Activated B cell treated with CpG ODN at 0.5 μM for 24 hours (primary cell): ENCODE measurements around the gene HS6ST2. TPM values are rescaled to one million over a fixed set of nuclear protein-coding genes. Genes with fewer than 3 reads are reported as not detected.

Experiments
- ATAC-seq: fragments of 200-7000 bp; cut with Tn5 transposase; one replicate; pipeline ENCODE4 v1.10.0; 2021; ENCODE audit warnings: low read depth, mild to moderate bottlenecking, moderate library complexity
- CTCF ChIA-PET: fragments of 350-600 bp; sonication (Branson Sonifier 250); formaldehyde crosslinking; loops from one replicate; lab custom pipeline; 2021; ENCODE audit warnings: antibody characterized with exemption; lab: Charles Lee
- POLR2A ChIA-PET: fragments of 350-600 bp; sonication (Branson Sonifier 250); formaldehyde crosslinking; loops from one replicate; lab custom pipeline; 2021; ENCODE audit warnings: antibody characterized with exemption; lab: Charles Lee
- DNase-seq: peaks from one replicate; pipeline ENCODE4 v3.0.0; 2022
- H3K27ac Mint-ChIP-seq: one replicate; pipeline ENCODE4 v1.8.0; 2020; ENCODE audit warnings: mixed read lengths
- H3K27me3 Mint-ChIP-seq: one replicate; pipeline ENCODE4 v1.8.0; 2021; ENCODE audit warnings: mixed read lengths
- H3K36me3 Mint-ChIP-seq: one replicate; pipeline ENCODE4 v1.8.0; 2021; ENCODE audit warnings: low read depth, mixed read lengths
- H3K4me1 Mint-ChIP-seq: one replicate; pipeline ENCODE4 v1.8.0; 2021; ENCODE audit warnings: mixed read lengths
- H3K4me3 Mint-ChIP-seq: one replicate; pipeline ENCODE4 v1.8.0; 2020; ENCODE audit warnings: mild to moderate bottlenecking, mixed read lengths
- H3K9me3 Mint-ChIP-seq: one replicate; pipeline ENCODE4 v1.8.0; 2020; ENCODE audit warnings: mixed read lengths
- CTCF ChIP-seq: fragments of 200-600 bp; IDR thresholded peaks from one replicate; pipeline ENCODE4 v1.8.0; 2022; ENCODE audit warnings: antibody characterized with exemption, mild to moderate bottlenecking
- intact Hi-C: fragments of 100-400 bp; cut with micrococcal nuclease; formaldehyde crosslinking; loops from one replicate; pipeline ENCODE4 v1.15.1; 2024
- total RNA-seq: library from RNA; stranded (reverse); gene quantifications from 2 replicates; pipeline ENCODE4 v1.2.3, GENCODE V29; 2022

The HS6ST2 gene
- total RNA-seq, 1 donor from 2014 or later = not detected

DNA sequence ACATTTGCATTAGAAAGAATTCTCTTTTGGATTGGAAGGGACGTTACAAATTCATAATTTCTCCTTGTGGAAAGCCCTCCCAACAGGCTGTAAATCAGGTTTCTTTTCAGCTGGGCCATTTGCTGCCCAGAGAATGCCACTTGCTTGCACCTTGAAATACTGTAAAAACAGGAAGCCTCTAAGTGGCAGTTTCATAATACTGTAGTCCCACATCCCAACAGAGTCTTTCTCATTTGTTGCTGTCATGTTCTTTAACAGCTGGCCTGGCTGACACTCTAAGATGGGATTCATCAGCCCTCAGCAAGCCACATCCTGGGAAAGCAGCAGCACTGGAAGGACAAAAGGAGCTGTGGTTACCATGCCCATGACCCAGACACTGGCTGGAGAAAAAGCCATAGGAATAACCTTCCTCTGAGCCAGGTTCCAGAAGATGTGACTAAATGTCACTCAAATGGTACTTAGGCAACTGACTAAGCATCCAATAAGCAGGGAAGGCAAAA is 247.7 kb downstream of the HS6ST2 start:
- DNase-seq = no peak
- no peaks in the 10 kb centered on the region for H3K4me1 Mint-ChIP-seq
- no peaks in the 10 kb centered on the region for H3K27me3 Mint-ChIP-seq
- no peak for ATAC-seq
- ChIA-PET POLR2A (no interaction called here), CTCF (no interaction called here)
- no peak for TF ChIP-seq CTCF
- H3K27ac Mint-ChIP-seq = no peak overlapping the region
- intact Hi-C loops = no loop called here
- H3K4me3 Mint-ChIP-seq = no peak overlapping the region
- H3K36me3 Mint-ChIP-seq = no peaks in the 10 kb centered on the region
- no peaks in the 10 kb centered on the region for H3K9me3 Mint-ChIP-seq

GRCh38 chrX:132708529-132708928 is 249.9 kb downstream of the HS6ST2 start:
- Mint-ChIP-seq H3K36me3 (no peaks in the 10 kb centered on the region), H3K9me3 (no peaks in the 10 kb centered on the region), H3K27ac (no peak overlapping the region), H3K4me1 (no peaks in the 10 kb centered on the region), H3K4me3 (no peak overlapping the region), H3K27me3 (no peaks in the 10 kb centered on the region)
- no peak for DNase-seq
- ATAC-seq = no peak
- ChIA-PET CTCF (no interaction called here), POLR2A (no interaction called here)
- TF ChIP-seq CTCF = no peak
- intact Hi-C loops = no loop called here

GRCh38 chrX:132704769-132705168 is 253.7 kb downstream of the HS6ST2 start:
- Mint-ChIP-seq H3K4me1 (no peaks in the 10 kb centered on the region), H3K36me3 (no peaks in the 10 kb centered on the region), H3K9me3 (no peaks in the 10 kb centered on the region), H3K27me3 (peaks cover 1% of the 10 kb centered on the region), H3K27ac (no peak overlapping the region), H3K4me3 (no peak overlapping the region)
- ChIA-PET CTCF (no interaction called here), POLR2A (no interaction called here)
- intact Hi-C loops = no loop called here
- ATAC-seq (no peak), DNase-seq (no peak)
- no peak for TF ChIP-seq CTCF

- H3K9me3 Mint-ChIP-seq = no peaks in the 10 kb centered on the region
- peaks cover 5% of the 10 kb centered on the region for H3K27me3 Mint-ChIP-seq
- no peaks in the 10 kb centered on the region for H3K4me1 Mint-ChIP-seq
- ChIA-PET POLR2A (no interaction called here), CTCF (no interaction called here)
- no peak overlapping the region for H3K4me3 Mint-ChIP-seq
- intact Hi-C loops = no loop called here
- no peaks in the 10 kb centered on the region for H3K36me3 Mint-ChIP-seq
- no peak for DNase-seq
- no peak overlapping the region for H3K27ac Mint-ChIP-seq
- no peak for ATAC-seq
- TF ChIP-seq CTCF = no peak
Observed at GRCh38 chrX:132694382-132694781, 264.0 kb downstream of the HS6ST2 start.

DNA sequence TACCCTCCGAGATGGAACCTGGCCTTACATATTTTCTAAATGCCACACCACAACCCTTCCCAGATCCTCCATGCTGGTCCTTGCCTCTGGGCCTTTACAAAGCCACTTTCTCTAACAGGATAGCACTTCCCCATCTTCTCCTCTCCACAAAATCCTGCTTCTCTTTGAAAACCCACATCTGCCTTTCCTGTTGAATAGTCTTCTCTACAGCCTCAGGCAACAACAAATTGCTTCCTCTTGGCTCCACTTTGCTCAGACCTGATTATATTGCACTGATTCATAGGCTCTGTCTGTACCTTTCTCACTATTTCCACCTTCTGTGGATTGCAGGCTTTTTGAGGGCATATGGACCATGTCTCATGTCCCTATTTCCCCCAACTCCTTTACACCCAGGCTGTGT is 265.9 kb downstream of the HS6ST2 start:
- Mint-ChIP-seq H3K4me1 (no peaks in the 10 kb centered on the region), H3K36me3 (no peaks in the 10 kb centered on the region), H3K27ac (no peak overlapping the region), H3K27me3 (peaks cover 8% of the 10 kb centered on the region), H3K4me3 (no peak overlapping the region), H3K9me3 (no peaks in the 10 kb centered on the region)
- ChIA-PET POLR2A (no interaction called here), CTCF (no interaction called here)
- TF ChIP-seq CTCF = no peak
- ATAC-seq (no peak), DNase-seq (no peak)
- intact Hi-C loops = no loop called here
